Measurements from ENCODE around the gene NME4. TPM values are rescaled to one million over a fixed set of nuclear protein-coding genes. Genes with fewer than 3 reads are reported as not detected.

The NME4 gene
- total RNA-seq, 4 donors from 2014 or later, result 20.7 to 48.3 (median 25.3) TPM

- 0% methylated on average over 2 of the region's 97 CpGs; no CpG with 5 or more reads in 1 of the 2 donors for WGBS, 2 donors
- TF ChIP-seq POLR2A (IDR thresholded peaks at IDR 0.05) (no peak), CTCF (IDR thresholded peaks at IDR 0.05) (no peak)
- Histone ChIP-seq H3K4me3 (peak overlapping the region; percentile 57 to 79 (median 68)), H3K27ac (peak overlapping the region; percentile 47 to 98 (median 88)), H3K36me3 (no peaks in the 10 kb centered on the region), H3K27me3 (peaks cover 0 to 7% (median 0%) of the 10 kb centered on the region in 4 donors), H3K9me3 (no peaks in the 10 kb centered on the region), H3K4me1 (peaks cover 26 to 55% (median 30%) of the 10 kb centered on the region in 3 donors)
- intact Hi-C loops (cut with DNase I), result no loop called here
- DNase-seq, result no peak
These were observed 29.3 kb downstream of the NME4 start for GRCh38 chr16:426115-426905.

- H3K9me3 ChIP-seq, result no peaks in the 10 kb centered on the region
- peaks cover 0 to 7% (median 0%) of the 10 kb centered on the region in 4 donors for H3K27me3 ChIP-seq
- peak overlapping the region in 3 of 4 donors; percentile 47 to 98 (median 96) for H3K27ac ChIP-seq
- H3K4me3 ChIP-seq, result peak overlapping the region; percentile 57 to 79 (median 68)
- 0 to 26% methylated on average over 1 to 7 of the region's 13 CpGs for WGBS, 2 donors
- no peaks in the 10 kb centered on the region for H3K36me3 ChIP-seq
- intact Hi-C loops (cut with DNase I), result no loop called here
- H3K4me1 ChIP-seq, result peaks cover 26 to 55% (median 30%) of the 10 kb centered on the region in 3 donors
- DNase-seq, result no peak
- no peak for TF ChIP-seq CTCF (IDR thresholded peaks at IDR 0.05)
- no peak for TF ChIP-seq POLR2A (IDR thresholded peaks at IDR 0.05)
These were observed 29.9 kb downstream of the NME4 start for GRCh38 chr16:426906-427249.

- H3K9me3 ChIP-seq, result no peaks in the 10 kb centered on the region
- H3K4me3 ChIP-seq, result peak overlapping the region; percentile 57 to 79 (median 68)
- no peak overlapping the region for H3K27ac ChIP-seq
- WGBS, 2 donors, result 41 to 57% methylated on average over 8 to 10 of the region's 10 CpGs
- H3K4me1 ChIP-seq, result peaks cover 26 to 55% (median 30%) of the 10 kb centered on the region in 3 donors
- TF ChIP-seq CTCF (IDR thresholded peaks at IDR 0.05), result no peak
- no peak for DNase-seq
- intact Hi-C loops (cut with DNase I), result no loop called here
- H3K27me3 ChIP-seq, result peaks cover 0 to 7% (median 0%) of the 10 kb centered on the region in 4 donors
- H3K36me3 ChIP-seq, result no peaks in the 10 kb centered on the region
These were observed 30.3 kb downstream of the NME4 start for GRCh38 chr16:427250-427649.

- TF ChIP-seq POLR2A (IDR thresholded peaks at IDR 0.05), result no peak
- TF ChIP-seq CTCF (IDR thresholded peaks at IDR 0.05), result no peak
- no peaks in the 10 kb centered on the region for H3K9me3 ChIP-seq
- no peak overlapping the region for H3K4me3 ChIP-seq
- H3K4me1 ChIP-seq, result peaks cover 7 to 24% (median 13%) of the 10 kb centered on the region in 3 donors
- DNase-seq, result no peak
- intact Hi-C loops (cut with DNase I), result no loop called here
- WGBS, 2 donors, result 97% methylated on average over 7 of the region's 7 CpGs
- peaks cover 0 to 5% (median 0%) of the 10 kb centered on the region in 3 donors for H3K36me3 ChIP-seq
- peaks cover 0 to 7% (median 0%) of the 10 kb centered on the region in 4 donors for H3K27me3 ChIP-seq
- H3K27ac ChIP-seq, result no peak overlapping the region
These were observed 33.9 kb downstream of the NME4 start for GRCh38 chr16:430904-431303.

- Histone ChIP-seq H3K27ac (no peak overlapping the region), H3K9me3 (no peaks in the 10 kb centered on the region), H3K36me3 (no peaks in the 10 kb centered on the region), H3K4me1 (peaks cover 0 to 4% (median 0%) of the 10 kb centered on the region in 3 donors), H3K27me3 (no peaks in the 10 kb centered on the region), H3K4me3 (no peak overlapping the region)
- intact Hi-C loops (cut with DNase I), result no loop called here
- TF ChIP-seq POLR2A (IDR thresholded peaks at IDR 0.05) (no peak), CTCF (IDR thresholded peaks at IDR 0.05) (no peak)
- WGBS, 2 donors, result 86 to 97% methylated on average over 6 of the region's 6 CpGs
- no peak for DNase-seq
These were observed 43.6 kb downstream of the NME4 start for GRCh38 chr16:440627-441026.

Measured in esophagus squamous epithelium (tissue), 5 donors.